GM12878 (cell line): ENCODE measurements around the gene SLC25A47. TPM values are rescaled to one million over a fixed set of nuclear protein-coding genes. Genes with fewer than 3 reads are reported as not detected.

ENCODE experiments used
- ATF7 ChIP-seq: fragments of 450-650 bp; IDR thresholded peaks from 2 replicates; pipeline ENCODE4 v1.6.1; 2016; ENCODE audit warnings: low read depth, mild to moderate bottlenecking
- BACH1 ChIP-seq: fragments of 450-650 bp; IDR thresholded peaks from 2 replicates; pipeline ENCODE4 v1.6.1; 2017; ENCODE audit warnings: mild to moderate bottlenecking, borderline replicate concordance
- BRCA1 ChIP-seq: IDR thresholded peaks from 2 replicates; pipeline ENCODE4 v1.6.1; 2011; ENCODE audit warnings: low read depth, low read length, improper control_type of control experiment
- EP300 ChIP-seq, 2 experiments: fragments of 150-350 bp in 1 of 2; IDR thresholded peaks; 2 replicates each; pipeline ENCODE4 v1.6.1; 2011 to 2012; ENCODE audit warnings: low read depth in 2 of 2, low read length in 2 of 2, borderline replicate concordance in 1 of 2, improper control_type of control experiment in 1 of 2, inconsistent platforms in 1 of 2; ENCODE audit not compliant: control insufficient read depth in 1 of 2
- IKZF1 ChIP-seq: fragments of 450-650 bp; conservative IDR thresholded peaks from 2 replicates; pipeline ENCODE4 v1.6.1; 2017; ENCODE audit warnings: antibody characterized with exemption, mild to moderate bottlenecking
- IRF4 ChIP-seq: IDR thresholded peaks from 2 replicates; pipeline ENCODE4 v1.6.1; 2011; ENCODE audit warnings: low read depth, low read length
- KLF5 ChIP-seq: fragments of 450-650 bp; IDR thresholded peaks from 2 replicates; pipeline ENCODE4 v1.6.1; 2014; ENCODE audit warnings: mild to moderate bottlenecking; ENCODE audit not compliant: partially characterized antibody
- NBN ChIP-seq: fragments of 450-650 bp; IDR thresholded peaks from 2 replicates; pipeline ENCODE4 v1.6.1; 2016
- NFXL1 ChIP-seq: fragments of 450-650 bp; IDR thresholded peaks from 2 replicates; pipeline ENCODE4 v1.6.1; 2017; ENCODE audit warnings: antibody characterized with exemption, mild to moderate bottlenecking, borderline replicate concordance
- RCOR1 ChIP-seq: conservative IDR thresholded peaks from 2 replicates; pipeline ENCODE4 v1.6.1; 2012; ENCODE audit warnings: low read depth, low read length, improper control_type of control experiment
- RUNX3 ChIP-seq: IDR thresholded peaks from 2 replicates; pipeline ENCODE4 v1.6.1; 2012; ENCODE audit warnings: low read length, inconsistent platforms
- SMARCA5 ChIP-seq: fragments of 450-650 bp; IDR thresholded peaks from 2 replicates; pipeline ENCODE4 v1.6.1; 2017; ENCODE audit warnings: mild to moderate bottlenecking
- polyA plus RNA-seq, 11 experiments: library from polyadenylated mRNA; depleted of rRNA in 4 of 11; unstranded in 6 of 11; stranded (reverse) in 5 of 11; fragments of >200 nt; fragmentation: Nextera tagmentation in 4 of 11; fragmentation: Illumina TruSeq in 1 of 11; extraction: Ambion mirVana in 4 of 11; extraction: Trizol in 1 of 11; gene quantifications; 1 replicate in 1 of 11; 2 replicates in 10 of 11; pipeline versions ENCODE4 v1.2.1 to v1.2.3, GENCODE V29; 2011 to 2016; ENCODE audit warnings: inconsistent platforms in 2 of 11, missing spikeins in 2 of 11, low read depth in 1 of 11
- total RNA-seq, 4 experiments: library from RNA; depleted of rRNA in 3 of 4; stranded (reverse); fragments of >200 nt in 3 of 4; fragmentation: Illumina TruSeq in 1 of 4; extraction: Trizol in 1 of 4; gene quantifications; 2 replicates each; pipeline versions ENCODE4 v1.2.1 to v1.2.3, GENCODE V29; 2013 to 2021
- TF ChIP-seq, protein P1 (sequence below): fragments of 450-650 bp; IDR thresholded peaks from 2 replicates; pipeline ENCODE4 v1.6.1; 2017; ENCODE audit warnings: borderline replicate concordance
- TF ChIP-seq, protein P2 (sequence below): fragments of 450-650 bp; IDR thresholded peaks from 2 replicates; pipeline ENCODE4 v1.6.1; 2017; ENCODE audit warnings: mild to moderate bottlenecking, low read depth, inconsistent platforms; ENCODE audit not compliant: poor library complexity, severe bottlenecking
- TF ChIP-seq, protein P3 (sequence below): IDR thresholded peaks from 2 replicates; pipeline ENCODE4 v1.6.1; 2012; ENCODE audit warnings: improper control_type of control experiment, low read depth, low read length; ENCODE audit not compliant: insufficient replicate concordance
- TF ChIP-seq, protein P4 (sequence below): IDR thresholded peaks from 2 replicates; pipeline ENCODE4 v1.6.1; 2011; ENCODE audit warnings: mild to moderate bottlenecking, low read depth, low read length, moderate library complexity; ENCODE audit not compliant: insufficient replicate concordance

SLC25A47 gene
- total and polyA plus RNA-seq, 10 of the 15 experiments (the other 5 are each of a cell fraction or from before 2014, with no cell fraction given): 0.14 TPM; not detected in 9

DNA sequence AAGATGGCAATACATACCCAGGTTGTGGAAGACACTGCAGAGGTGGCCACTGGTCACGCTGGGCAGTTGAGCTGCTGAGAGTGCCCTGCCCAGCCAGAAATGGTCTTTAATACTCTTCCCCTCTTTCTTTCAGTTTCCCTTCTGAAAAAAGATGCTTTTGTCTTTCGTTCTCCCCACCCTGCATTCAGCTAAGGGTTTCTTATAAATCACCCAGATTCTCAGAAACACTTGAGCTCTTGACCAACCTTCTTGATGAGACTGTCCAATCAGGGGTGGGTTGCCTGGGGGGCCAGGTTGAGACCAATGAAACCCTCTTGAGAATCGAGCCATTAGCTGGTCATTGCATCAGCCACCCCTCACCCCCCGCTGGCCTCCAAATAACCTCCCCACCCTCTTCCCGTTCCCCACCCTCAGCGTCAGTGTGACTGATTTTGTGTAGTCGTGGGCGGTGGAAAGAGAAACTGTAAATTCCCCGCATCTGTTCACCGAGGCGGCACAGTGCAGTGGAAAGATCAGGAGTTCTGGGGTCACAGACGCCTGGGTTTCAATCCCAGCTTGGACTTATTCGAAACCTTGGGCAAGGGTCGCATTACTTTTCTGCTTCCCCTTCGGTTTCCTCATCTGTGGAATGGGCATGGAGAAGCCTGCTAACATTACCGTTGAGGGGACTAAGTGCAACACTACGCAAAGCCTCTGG is 52.3 kb downstream of the SLC25A47 start (continued):
- TF ChIP-seq, protein P1, sequence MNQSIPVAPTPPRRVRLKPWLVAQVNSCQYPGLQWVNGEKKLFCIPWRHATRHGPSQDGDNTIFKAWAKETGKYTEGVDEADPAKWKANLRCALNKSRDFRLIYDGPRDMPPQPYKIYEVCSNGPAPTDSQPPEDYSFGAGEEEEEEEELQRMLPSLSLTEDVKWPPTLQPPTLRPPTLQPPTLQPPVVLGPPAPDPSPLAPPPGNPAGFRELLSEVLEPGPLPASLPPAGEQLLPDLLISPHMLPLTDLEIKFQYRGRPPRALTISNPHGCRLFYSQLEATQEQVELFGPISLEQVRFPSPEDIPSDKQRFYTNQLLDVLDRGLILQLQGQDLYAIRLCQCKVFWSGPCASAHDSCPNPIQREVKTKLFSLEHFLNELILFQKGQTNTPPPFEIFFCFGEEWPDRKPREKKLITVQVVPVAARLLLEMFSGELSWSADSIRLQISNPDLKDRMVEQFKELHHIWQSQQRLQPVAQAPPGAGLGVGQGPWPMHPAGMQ: no peak
- 0 out of 2 replicates have a peak, but pooled peaks have one; percentile 22 for TF ChIP-seq SMARCA5
- TF ChIP-seq, protein P2, sequence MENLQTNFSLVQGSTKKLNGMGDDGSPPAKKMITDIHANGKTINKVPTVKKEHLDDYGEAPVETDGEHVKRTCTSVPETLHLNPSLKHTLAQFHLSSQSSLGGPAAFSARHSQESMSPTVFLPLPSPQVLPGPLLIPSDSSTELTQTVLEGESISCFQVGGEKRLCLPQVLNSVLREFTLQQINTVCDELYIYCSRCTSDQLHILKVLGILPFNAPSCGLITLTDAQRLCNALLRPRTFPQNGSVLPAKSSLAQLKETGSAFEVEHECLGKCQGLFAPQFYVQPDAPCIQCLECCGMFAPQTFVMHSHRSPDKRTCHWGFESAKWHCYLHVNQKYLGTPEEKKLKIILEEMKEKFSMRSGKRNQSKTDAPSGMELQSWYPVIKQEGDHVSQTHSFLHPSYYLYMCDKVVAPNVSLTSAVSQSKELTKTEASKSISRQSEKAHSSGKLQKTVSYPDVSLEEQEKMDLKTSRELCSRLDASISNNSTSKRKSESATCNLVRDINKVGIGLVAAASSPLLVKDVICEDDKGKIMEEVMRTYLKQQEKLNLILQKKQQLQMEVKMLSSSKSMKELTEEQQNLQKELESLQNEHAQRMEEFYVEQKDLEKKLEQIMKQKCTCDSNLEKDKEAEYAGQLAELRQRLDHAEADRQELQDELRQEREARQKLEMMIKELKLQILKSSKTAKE: peak; percentile 74
- TF ChIP-seq BACH1: peak; percentile 18; the same call in 1 of the 2 replicates
- TF ChIP-seq NBN: no peak
- no peak for TF ChIP-seq BRCA1
- no peak; the same call in 1 of the 2 replicates for TF ChIP-seq IKZF1
- TF ChIP-seq, protein P3, sequence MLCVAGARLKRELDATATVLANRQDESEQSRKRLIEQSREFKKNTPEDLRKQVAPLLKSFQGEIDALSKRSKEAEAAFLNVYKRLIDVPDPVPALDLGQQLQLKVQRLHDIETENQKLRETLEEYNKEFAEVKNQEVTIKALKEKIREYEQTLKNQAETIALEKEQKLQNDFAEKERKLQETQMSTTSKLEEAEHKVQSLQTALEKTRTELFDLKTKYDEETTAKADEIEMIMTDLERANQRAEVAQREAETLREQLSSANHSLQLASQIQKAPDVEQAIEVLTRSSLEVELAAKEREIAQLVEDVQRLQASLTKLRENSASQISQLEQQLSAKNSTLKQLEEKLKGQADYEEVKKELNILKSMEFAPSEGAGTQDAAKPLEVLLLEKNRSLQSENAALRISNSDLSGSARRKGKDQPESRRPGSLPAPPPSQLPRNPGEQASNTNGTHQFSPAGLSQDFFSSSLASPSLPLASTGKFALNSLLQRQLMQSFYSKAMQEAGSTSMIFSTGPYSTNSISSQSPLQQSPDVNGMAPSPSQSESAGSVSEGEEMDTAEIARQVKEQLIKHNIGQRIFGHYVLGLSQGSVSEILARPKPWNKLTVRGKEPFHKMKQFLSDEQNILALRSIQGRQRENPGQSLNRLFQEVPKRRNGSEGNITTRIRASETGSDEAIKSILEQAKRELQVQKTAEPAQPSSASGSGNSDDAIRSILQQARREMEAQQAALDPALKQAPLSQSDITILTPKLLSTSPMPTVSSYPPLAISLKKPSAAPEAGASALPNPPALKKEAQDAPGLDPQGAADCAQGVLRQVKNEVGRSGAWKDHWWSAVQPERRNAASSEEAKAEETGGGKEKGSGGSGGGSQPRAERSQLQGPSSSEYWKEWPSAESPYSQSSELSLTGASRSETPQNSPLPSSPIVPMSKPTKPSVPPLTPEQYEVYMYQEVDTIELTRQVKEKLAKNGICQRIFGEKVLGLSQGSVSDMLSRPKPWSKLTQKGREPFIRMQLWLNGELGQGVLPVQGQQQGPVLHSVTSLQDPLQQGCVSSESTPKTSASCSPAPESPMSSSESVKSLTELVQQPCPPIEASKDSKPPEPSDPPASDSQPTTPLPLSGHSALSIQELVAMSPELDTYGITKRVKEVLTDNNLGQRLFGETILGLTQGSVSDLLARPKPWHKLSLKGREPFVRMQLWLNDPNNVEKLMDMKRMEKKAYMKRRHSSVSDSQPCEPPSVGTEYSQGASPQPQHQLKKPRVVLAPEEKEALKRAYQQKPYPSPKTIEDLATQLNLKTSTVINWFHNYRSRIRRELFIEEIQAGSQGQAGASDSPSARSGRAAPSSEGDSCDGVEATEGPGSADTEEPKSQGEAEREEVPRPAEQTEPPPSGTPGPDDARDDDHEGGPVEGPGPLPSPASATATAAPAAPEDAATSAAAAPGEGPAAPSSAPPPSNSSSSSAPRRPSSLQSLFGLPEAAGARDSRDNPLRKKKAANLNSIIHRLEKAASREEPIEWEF: no peak
- peak; percentile 35 to 63; a peak in 2 of 4 replicates for TF ChIP-seq EP300 (IDR thresholded peaks at IDR 0.05; ENCODE audit: borderline replicate concordance in 1 of 2, control insufficient read depth in 1 of 2, low read depth in 2 of 2, low read length in 2 of 2)
- TF ChIP-seq KLF5: peak; percentile 23
- TF ChIP-seq RUNX3: peak; percentile 65
- TF ChIP-seq IRF4: peak; percentile 76
- peak; percentile 78 for TF ChIP-seq ATF7
- no peak for TF ChIP-seq RCOR1
- TF ChIP-seq, protein P4, sequence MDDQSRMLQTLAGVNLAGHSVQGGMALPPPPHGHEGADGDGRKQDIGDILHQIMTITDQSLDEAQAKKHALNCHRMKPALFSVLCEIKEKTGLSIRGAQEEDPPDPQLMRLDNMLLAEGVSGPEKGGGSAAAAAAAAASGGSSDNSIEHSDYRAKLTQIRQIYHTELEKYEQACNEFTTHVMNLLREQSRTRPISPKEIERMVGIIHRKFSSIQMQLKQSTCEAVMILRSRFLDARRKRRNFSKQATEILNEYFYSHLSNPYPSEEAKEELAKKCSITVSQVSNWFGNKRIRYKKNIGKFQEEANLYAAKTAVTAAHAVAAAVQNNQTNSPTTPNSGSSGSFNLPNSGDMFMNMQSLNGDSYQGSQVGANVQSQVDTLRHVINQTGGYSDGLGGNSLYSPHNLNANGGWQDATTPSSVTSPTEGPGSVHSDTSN: no peak
- no peak for TF ChIP-seq NFXL1
